AG04449 (cell line): ENCODE measurements around the gene ATP5F1B.
A peak's percentile ranks its signal among the peaks of the same experiment; 100 is the strongest.

Source experiments
- CTCF ChIA-PET: fragments of 350-600 bp; formaldehyde crosslinking; extraction: SDS; loops from one replicate; lab custom pipeline; 2021; ENCODE audit warnings: antibody characterized with exemption; lab: Yijun Ruan, JAX
- POLR2A ChIA-PET: fragments of 400-600, 350-600 bp; formaldehyde crosslinking; extraction: SDS; loops from one replicate; lab custom pipeline; 2020; ENCODE audit warnings: antibody characterized with exemption, inconsistent platforms; lab: Yijun Ruan, JAX
- DNase-seq: peaks from one replicate; pipeline ENCODE4 v3.0.0-alpha.2; 2010; ENCODE audit warnings: low read depth, low spot score
- H3K4me3 ChIP-seq: 2 replicates; pipeline ENCODE4 v1.5.1; 2011; ENCODE audit warnings: low read depth, mild to moderate bottlenecking, control low read depth, low read length
- CTCF ChIP-seq: IDR thresholded peaks from one replicate; pipeline ENCODE4 v1.5.1; 2011; ENCODE audit warnings: mild to moderate bottlenecking, moderate library complexity, low read length, control low read depth, inconsistent platforms; ENCODE audit not compliant: insufficient read depth; ENCODE audit errors: missing control alignments

Gene ATP5F1B

DNA sequence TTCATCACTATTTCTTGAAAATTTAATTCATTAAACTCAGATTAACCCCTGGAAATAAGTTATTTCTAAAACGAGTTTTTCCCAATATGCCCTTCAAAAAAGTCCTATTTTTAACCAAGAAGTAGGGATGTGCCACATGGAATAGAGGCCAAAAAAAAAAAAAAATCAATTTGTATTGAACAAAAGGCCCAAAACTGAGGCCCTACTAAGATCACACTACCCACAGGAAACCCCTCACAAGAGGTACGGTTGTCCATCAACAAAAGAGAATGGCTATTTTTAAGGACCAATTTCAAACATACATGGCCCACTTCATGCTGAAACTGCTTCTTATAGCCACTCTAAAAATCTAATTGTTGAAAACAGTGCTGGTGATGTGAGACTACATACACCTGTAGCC lies 8.2 kb downstream of the ATP5F1B start:
- no peak for DNase-seq
- ChIA-PET CTCF (interaction anchor here (2.3 kb wide), 1 partner anchor 9 kb away, joined by 10 read pairs; no protein-coding TSS in a partner anchor), POLR2A (interaction anchor here (2.6 kb wide), 1 partner anchor 88 kb away, joined by 12 read pairs; the partner anchor contains the start of gene NACA)
- no peak overlapping the region for H3K4me3 ChIP-seq
- TF ChIP-seq CTCF = no peak

- POLR2A ChIA-PET = interaction anchor here (0.6 to 2.6 kb wide), 14 partner anchors 8 to 131 kb away, joined by 3 to 19 read pairs (median 4); partner anchors contain the start of genes ATP5F1B and NACA
- peak; percentile 90 for TF ChIP-seq CTCF
- CTCF ChIA-PET = interaction anchor here (0.6 to 4.2 kb wide), 48 partner anchors 10 to 447 kb away, joined by 3 to 94 read pairs (median 4); partner anchors contain the start of genes ATP5F1B, GLS2, NACA and PTGES3
- H3K4me3 ChIP-seq = peak overlapping the region; percentile 77
- DNase-seq = peak; percentile 99
Measured at GRCh38 chr12:56636675-56637540, 8.9 kb downstream of the ATP5F1B start.

- POLR2A ChIA-PET = interaction anchor here (0.6 to 2.6 kb wide), 13 partner anchors 8 to 130 kb away, joined by 3 to 19 read pairs (median 4); partner anchors contain the start of genes ATP5F1B and NACA
- CTCF ChIA-PET = interaction anchor here (0.6 to 4.2 kb wide), 52 partner anchors 10 to 446 kb away, joined by 3 to 94 read pairs (median 4); partner anchors contain the start of genes ATP5F1B, GLS2, NACA and PTGES3
- no peak for DNase-seq
- no peak for TF ChIP-seq CTCF
- H3K4me3 ChIP-seq = peak overlapping the region; percentile 77
Measured at GRCh38 chr12:56635806-56636674, 9.7 kb downstream of the ATP5F1B start.

- ChIA-PET POLR2A (interaction anchor here (1.0 to 2.6 kb wide), 3 partner anchors 12 to 90 kb away, joined by 3 to 12 read pairs (median 3); partner anchors contain the start of gene NACA), CTCF (interaction anchor here (0.7 to 4.2 kb wide), 22 partner anchors 10 to 370 kb away, joined by 3 to 94 read pairs (median 6); partner anchors contain the start of genes ATP5F1B, COQ10A, RBMS2 and STAT2)
- peak overlapping the region; percentile 77 for H3K4me3 ChIP-seq
- peak; percentile 74 for TF ChIP-seq CTCF
- DNase-seq = no peak
Measured at GRCh38 chr12:56634837-56635791, 10.7 kb downstream of the ATP5F1B start.

DNA sequence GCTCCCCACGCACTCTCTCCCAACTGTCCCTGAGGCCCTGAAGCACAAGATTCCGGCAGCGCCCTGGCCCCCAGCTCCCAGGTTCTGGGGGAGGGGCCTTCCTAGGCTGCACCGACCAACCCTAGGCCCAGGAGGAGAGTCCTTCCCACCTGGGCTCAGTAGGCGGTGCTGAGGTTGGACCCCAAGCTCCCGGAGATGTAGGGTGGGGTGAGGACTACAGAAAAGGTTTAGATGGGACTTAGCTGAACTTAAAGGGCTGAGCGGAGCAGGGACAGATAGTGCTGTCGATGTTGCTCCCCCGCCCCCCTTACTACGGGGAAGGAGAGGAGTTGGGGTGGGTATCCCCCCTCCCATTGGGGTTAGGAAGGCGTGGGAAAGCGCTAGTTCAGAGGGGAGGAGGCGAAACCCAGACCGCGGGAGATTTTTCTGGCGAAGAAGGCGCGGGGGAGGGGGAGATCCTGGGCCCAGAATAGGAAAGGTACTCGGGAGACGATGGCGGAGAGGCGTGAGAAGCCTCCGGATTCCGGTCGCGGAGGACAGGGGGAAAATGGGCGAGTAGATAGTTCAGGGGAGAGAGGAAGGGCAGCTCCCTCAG lies 11.4 kb downstream of the ATP5F1B start:
- no peak for TF ChIP-seq CTCF
- DNase-seq = no peak
- POLR2A ChIA-PET = interaction anchor here (1.0 to 1.1 kb wide), 2 partner anchors 12 to 54 kb away, joined by 3 read pairs; no protein-coding TSS in a partner anchor
- peak overlapping the region; percentile 77 for H3K4me3 ChIP-seq
- CTCF ChIA-PET = interaction anchor here (0.7 to 4.2 kb wide), 12 partner anchors 9 to 368 kb away, joined by 3 to 94 read pairs (median 12); partner anchors contain the start of genes ATP5F1B, COQ10A and RBMS2
